ENCODE measurements around the gene CUL5.
"Not testable (repeated sequence)": the region's sequence is repeated elsewhere in the genome, so short reads cannot be mapped to it uniquely, and the experiment has no call there.

Gene CUL5

GRCh38 chr11:108132993-108133538, 124.4 kb downstream of the CUL5 start:
- not testable (repeated sequence) for H2AFZ ChIP-seq (ENCODE audit: low read depth, low read length); H3K4me3 ChIP-seq (ENCODE audit: low read length); H3K4me1 ChIP-seq (ENCODE audit: insufficient read depth, low read length); H3K9me3 ChIP-seq (ENCODE audit: low read length); H3K27me3 ChIP-seq (ENCODE audit: insufficient read depth, low read length)
- H3K36me3 ChIP-seq (ENCODE audit: insufficient read depth, low read length): peaks cover 28% of the 10 kb centered on the region

- Histone ChIP-seq H3K27me3 (ENCODE audit: insufficient read depth, low read length) (no peaks in the 10 kb centered on the region), H3K36me3 (ENCODE audit: insufficient read depth, low read length) (peaks cover 36% of the 10 kb centered on the region), H2AFZ (ENCODE audit: low read depth, low read length) (no peak overlapping the region), H3K4me1 (ENCODE audit: insufficient read depth, low read length) (no peaks in the 10 kb centered on the region), H3K4me3 (ENCODE audit: low read length) (no peak overlapping the region), H3K9me3 (ENCODE audit: low read length) (no peaks in the 10 kb centered on the region)
These were observed 127.3 kb downstream of the CUL5 start for GRCh38 chr11:108135845-108136544.

GRCh38 chr11:108137212-108137611, 128.5 kb downstream of the CUL5 start:
- H3K27me3 ChIP-seq (ENCODE audit: insufficient read depth, low read length): no peaks in the 10 kb centered on the region
- peaks cover 46% of the 10 kb centered on the region for H3K36me3 ChIP-seq (ENCODE audit: insufficient read depth, low read length)
- H2AFZ ChIP-seq (ENCODE audit: low read depth, low read length): no peak overlapping the region
- H3K4me1 ChIP-seq (ENCODE audit: insufficient read depth, low read length): no peaks in the 10 kb centered on the region
- H3K4me3 ChIP-seq (ENCODE audit: low read length): no peak overlapping the region
- no peaks in the 10 kb centered on the region for H3K9me3 ChIP-seq (ENCODE audit: low read length)

GRCh38 chr11:108142304-108142703, 133.6 kb downstream of the CUL5 start:
- Histone ChIP-seq H2AFZ (ENCODE audit: low read depth, low read length) (no peak overlapping the region), H3K36me3 (ENCODE audit: insufficient read depth, low read length) (peaks cover 67% of the 10 kb centered on the region), H3K27me3 (ENCODE audit: insufficient read depth, low read length) (no peaks in the 10 kb centered on the region), H3K4me3 (ENCODE audit: low read length) (no peak overlapping the region), H3K9me3 (ENCODE audit: low read length) (no peaks in the 10 kb centered on the region), H3K4me1 (ENCODE audit: insufficient read depth, low read length) (no peaks in the 10 kb centered on the region)

- no peaks in the 10 kb centered on the region for H3K9me3 ChIP-seq (ENCODE audit: low read length)
- H2AFZ ChIP-seq (ENCODE audit: low read depth, low read length): no peak overlapping the region
- no peak overlapping the region for H3K4me3 ChIP-seq (ENCODE audit: low read length)
- H3K4me1 ChIP-seq (ENCODE audit: insufficient read depth, low read length): no peaks in the 10 kb centered on the region
- no peaks in the 10 kb centered on the region for H3K27me3 ChIP-seq (ENCODE audit: insufficient read depth, low read length)
- H3K36me3 ChIP-seq (ENCODE audit: insufficient read depth, low read length): peaks cover 86% of the 10 kb centered on the region
These were observed 135.9 kb downstream of the CUL5 start for GRCh38 chr11:108144615-108145014.

GRCh38 chr11:108147150-108147549, 138.5 kb downstream of the CUL5 start:
- Histone ChIP-seq H3K4me1 (ENCODE audit: insufficient read depth, low read length) (no peaks in the 10 kb centered on the region), H3K27me3 (ENCODE audit: insufficient read depth, low read length) (no peaks in the 10 kb centered on the region), H3K4me3 (ENCODE audit: low read length) (no peak overlapping the region), H3K9me3 (ENCODE audit: low read length) (no peaks in the 10 kb centered on the region), H3K36me3 (ENCODE audit: insufficient read depth, low read length) (peaks cover 83% of the 10 kb centered on the region), H2AFZ (ENCODE audit: low read depth, low read length) (no peak overlapping the region)

- Histone ChIP-seq H3K36me3 (ENCODE audit: insufficient read depth, low read length) (peaks cover 77% of the 10 kb centered on the region), H3K9me3 (ENCODE audit: low read length) (no peaks in the 10 kb centered on the region), H3K4me3 (ENCODE audit: low read length) (no peak overlapping the region), H3K27me3 (ENCODE audit: insufficient read depth, low read length) (no peaks in the 10 kb centered on the region), H3K4me1 (ENCODE audit: insufficient read depth, low read length) (no peaks in the 10 kb centered on the region), H2AFZ (ENCODE audit: low read depth, low read length) (no peak overlapping the region)
These were observed 139.9 kb downstream of the CUL5 start for GRCh38 chr11:108148556-108148955.

GRCh38 chr11:108154591-108154990, 145.9 kb downstream of the CUL5 start:
- H3K4me3 ChIP-seq (ENCODE audit: low read length): no peak overlapping the region
- no peak overlapping the region for H2AFZ ChIP-seq (ENCODE audit: low read depth, low read length)
- no peaks in the 10 kb centered on the region for H3K27me3 ChIP-seq (ENCODE audit: insufficient read depth, low read length)
- no peaks in the 10 kb centered on the region for H3K9me3 ChIP-seq (ENCODE audit: low read length)
- H3K36me3 ChIP-seq (ENCODE audit: insufficient read depth, low read length): peaks cover 80% of the 10 kb centered on the region
- H3K4me1 ChIP-seq (ENCODE audit: insufficient read depth, low read length): no peaks in the 10 kb centered on the region

All from neuron (in vitro differentiated cells).